HG03342 (cell line): Measurements from ENCODE around the gene SAT1.

Experiments used
- ATAC-seq: cut with Tn5 transposase; IDR thresholded peaks from one replicate; pipeline ENCODE4 v1.9.1; 2021; ENCODE audit warnings: mild to moderate bottlenecking, moderate library complexity; ENCODE audit not compliant: unreplicated experiment

Gene SAT1

DNA sequence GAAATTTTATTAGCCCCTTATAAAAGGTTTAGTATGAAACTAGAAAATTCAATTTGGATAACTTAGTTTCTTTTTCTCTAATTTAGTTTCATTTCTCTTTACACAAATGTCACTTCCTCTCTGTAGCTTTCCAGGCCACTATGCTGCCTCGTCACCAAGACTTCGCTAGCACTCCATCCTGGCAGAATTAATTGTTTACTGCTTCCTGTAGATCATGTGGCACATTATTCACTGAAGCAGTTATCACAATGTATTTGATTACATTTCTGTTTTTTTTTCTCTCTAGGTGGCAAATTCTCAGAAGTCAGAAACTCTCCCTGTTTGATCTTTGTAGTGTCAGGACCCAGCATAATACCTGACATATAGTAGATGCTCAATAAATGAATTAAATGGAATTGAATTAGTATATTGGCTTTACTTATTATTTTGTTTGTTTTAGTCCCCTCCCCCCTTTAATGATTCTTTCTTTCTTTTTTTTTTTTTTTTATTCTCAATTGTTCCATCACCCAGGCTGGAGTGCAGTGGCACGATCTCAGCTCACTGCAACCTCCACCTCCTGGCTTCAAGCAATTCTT is 9.3 kb upstream of the SAT1 start:
- ATAC-seq = peak; percentile 91

DNA sequence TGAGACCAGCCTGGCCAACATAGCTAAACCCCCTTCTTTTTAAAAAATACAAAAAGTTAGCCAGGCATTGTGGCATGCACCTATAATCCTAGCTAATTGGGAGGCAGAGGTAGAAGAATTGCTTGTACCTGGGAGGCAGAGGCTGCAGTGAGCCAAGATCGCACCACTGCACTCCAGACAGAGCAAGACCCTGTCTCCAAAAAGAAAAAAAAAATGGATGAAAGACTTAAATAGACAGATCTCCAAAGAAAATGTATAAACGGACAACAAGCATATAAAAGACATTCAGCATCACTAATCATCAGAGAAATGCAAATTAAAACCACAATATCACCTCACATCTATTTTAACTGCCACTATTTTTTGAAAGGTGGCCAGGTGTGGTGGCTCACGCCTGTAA is 6.6 kb upstream of the SAT1 start:
- no peak for ATAC-seq

DNA sequence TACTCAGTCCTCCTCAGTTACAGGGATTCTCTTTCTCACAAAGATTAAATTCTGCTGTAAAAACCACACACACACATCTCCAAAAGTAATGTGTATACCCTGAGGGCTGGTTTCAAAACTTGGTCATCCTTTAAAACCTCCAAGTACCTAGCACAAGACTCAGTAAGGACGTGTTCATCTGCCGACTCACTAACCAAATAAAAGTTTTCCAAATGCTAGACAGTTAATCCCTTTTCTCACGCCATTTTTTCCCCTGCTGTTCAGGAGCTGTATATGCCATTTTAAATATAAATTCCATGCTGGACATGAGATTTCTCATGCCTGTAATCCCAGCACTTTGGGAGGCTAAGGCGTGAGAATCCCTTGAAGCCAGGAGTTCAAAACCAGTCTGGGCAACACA is 3.9 kb upstream of the SAT1 start:
- ATAC-seq = no peak

DNA sequence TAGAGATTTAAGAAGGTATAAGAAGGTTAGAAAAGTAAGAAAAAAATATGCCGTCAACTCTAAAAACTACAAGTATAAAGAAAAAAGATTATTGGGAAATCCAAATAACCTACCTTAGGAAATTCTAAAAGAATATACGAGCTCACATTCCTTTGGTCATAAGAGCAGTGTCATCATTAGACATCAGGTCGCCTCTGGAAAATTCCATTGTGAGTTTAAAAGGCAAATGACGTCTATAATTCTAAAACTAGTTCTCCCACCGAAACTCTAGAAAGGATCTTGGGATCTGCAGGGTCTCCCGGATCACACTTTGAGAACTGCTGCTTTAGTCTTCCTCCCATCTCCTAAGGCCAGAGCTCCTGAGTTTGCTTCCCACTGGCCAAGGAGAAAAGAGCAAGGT is 518 bp upstream of the SAT1 start:
- no peak for ATAC-seq

DNA sequence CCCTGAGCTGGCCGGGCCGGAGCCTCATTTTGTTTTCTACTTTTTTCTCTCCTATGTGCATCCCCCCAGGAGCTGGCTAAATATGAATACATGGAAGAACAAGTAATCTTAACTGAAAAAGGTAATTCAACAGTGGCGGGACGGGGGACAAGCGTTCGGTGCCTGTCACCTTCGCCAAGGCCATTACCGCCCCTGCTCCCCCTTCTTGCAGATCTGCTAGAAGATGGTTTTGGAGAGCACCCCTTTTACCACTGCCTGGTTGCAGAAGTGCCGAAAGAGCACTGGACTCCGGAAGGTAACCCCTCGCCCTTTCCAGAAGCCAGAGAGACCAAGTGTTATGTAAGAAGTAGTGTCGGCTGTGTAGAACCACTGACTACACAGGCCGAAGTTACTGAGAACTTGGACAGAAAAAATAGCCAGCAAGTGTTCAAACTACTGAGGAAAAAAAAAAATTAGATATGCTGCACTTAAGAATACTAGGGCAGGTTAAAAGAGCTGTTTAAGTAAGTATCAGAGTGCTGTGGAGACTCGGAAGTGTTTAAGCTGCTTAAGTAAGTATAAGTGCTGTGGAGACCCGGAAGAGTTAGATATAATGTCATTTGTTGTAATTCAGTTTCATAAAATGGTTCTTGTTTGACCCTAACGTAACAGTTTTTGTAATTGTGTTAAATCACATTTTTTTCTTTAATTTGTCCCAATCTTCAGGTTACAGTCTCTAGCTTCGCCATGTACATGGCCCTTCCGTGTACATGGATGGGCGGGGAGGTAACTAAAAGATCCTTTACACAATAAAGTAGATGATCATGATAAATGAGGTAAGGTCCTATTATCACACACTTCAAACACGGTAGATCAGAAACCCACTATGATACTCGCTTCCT is 856 bp downstream of the SAT1 start:
- no peak for ATAC-seq

DNA sequence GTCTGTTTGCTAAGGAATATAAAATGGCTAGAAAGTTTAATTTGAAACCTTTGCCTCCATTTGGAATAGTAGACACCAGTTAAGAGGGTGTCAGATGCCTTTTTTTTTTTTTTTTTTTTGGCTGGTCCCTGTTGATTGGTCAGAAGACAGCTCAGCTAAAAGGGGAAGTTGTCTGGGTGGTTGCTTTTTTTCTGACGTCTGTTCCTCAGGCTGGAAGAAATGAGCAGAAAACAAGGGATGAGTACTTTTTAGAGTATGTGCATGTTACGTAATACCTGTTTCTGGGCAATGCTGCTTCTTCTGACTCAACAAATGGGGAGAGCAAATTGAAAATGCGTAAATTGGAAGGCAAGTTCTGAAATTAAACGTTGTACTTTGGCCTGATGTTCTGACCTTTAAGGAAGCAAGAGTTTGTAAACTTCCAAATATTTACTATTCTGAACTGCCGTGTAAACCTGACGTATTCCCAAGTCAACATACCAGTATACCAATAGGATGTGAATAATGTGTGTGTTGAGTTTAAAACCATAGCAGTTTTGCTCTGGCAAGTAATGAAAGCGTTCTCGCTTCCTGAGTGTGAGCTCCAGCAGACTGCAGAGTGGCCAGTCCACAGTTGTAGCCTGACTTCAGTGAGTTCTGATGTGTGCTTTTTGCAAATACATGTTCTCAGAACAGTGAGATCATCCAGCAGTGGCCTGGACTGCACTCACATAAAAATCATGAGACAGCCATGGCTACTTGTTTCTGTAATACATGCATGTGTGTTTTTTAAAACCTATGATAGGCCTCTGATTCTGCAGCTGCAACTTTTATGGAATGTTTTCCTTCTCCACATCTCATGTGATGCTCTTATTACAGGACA is 1.7 kb downstream of the SAT1 start:
- no peak for ATAC-seq

DNA sequence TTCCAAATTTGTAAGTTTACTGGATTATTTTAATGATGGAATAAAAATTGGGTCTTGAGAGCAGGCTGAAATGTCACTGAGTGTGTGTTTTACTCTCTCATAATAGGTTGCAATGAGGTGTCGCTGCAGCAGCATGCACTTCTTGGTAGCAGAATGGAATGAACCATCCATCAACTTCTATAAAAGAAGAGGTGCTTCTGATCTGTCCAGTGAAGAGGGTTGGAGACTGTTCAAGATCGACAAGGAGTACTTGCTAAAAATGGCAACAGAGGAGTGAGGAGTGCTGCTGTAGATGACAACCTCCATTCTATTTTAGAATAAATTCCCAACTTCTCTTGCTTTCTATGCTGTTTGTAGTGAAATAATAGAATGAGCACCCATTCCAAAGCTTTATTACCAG is 2.6 kb downstream of the SAT1 start:
- no peak for ATAC-seq

DNA sequence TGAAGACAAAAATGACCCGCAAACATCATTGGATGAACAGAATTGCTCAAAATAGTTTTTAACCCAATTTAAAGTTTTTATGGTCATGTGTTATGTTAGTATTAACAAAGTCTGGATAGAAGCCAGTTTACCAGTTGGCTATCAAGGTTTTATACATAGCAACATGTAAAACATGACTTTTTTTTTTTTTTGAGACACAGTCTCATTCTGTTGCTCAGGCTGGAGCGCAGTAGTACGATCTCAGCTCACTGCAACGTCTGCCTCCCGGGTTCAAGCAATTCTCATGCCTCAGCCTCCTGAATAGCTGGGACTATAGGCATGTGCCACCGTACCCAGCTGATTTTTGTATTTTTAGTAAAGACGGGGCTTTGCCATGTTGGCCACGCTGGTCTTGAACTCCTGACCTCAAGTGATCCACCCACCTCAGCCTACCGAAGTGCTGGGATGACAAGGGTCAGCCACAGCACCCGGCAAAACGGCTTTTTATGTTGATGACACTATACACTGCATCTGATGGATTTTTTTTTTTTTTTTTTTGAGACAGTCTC is 3.4 kb downstream of the SAT1 start:
- ATAC-seq = no peak

DNA sequence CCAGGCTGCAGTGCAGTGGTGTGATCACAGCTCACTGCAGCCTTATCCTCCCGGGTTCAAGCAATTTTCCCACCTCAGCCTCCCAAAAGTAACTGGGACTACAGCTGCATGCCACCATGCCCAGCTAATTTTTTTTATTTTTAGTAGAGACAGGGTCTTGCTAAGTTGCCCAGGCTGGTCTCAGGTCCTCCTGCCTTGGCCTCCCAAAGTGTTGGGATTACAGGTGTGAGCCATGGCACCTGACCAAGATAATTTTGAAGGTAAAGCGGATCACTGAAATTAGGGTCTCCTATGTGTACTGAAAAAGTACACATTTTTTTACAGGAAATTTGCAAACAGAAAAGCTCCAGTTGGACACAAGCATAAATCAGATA is 4.8 kb downstream of the SAT1 start:
- no peak for ATAC-seq

DNA sequence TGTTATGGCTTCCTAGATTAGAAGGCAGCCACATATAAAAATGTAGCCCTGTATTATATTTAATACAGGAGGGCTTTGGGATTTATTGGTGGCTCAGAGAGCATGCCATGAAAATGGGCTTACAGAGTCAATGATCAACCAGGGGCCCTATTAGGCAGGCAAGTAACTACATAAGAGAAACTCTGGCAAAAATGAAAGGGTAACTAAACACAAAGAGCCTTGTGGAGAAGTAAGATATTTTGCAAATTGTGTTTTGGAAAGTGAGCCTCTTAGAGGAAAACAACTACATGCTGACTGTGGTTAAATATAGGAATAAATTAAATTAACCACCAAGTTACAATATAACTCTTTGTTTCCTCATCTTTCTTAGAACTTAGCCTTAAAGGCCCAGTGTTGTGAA is 5.5 kb downstream of the SAT1 start:
- peak; percentile 62 for ATAC-seq

DNA sequence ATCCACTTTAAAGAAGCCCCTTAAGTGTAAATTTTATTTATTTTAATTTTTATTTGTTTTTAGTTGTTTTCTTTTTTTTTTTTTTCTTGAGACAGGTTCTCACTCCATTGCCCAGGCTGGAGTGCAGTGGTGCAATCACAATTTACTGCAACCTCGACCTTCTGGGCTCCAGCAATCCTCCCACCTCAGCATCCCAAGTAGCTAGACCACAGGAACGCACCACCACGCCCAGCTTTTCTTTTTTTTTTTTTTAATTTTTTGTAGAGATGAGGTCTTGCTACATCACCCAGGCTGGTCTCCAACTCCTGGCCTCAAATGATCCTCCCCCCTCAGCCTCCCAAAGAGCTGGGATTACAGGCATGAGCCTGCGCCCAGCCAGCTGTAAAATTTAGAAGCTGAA is 6.0 kb downstream of the SAT1 start:
- no peak for ATAC-seq

DNA sequence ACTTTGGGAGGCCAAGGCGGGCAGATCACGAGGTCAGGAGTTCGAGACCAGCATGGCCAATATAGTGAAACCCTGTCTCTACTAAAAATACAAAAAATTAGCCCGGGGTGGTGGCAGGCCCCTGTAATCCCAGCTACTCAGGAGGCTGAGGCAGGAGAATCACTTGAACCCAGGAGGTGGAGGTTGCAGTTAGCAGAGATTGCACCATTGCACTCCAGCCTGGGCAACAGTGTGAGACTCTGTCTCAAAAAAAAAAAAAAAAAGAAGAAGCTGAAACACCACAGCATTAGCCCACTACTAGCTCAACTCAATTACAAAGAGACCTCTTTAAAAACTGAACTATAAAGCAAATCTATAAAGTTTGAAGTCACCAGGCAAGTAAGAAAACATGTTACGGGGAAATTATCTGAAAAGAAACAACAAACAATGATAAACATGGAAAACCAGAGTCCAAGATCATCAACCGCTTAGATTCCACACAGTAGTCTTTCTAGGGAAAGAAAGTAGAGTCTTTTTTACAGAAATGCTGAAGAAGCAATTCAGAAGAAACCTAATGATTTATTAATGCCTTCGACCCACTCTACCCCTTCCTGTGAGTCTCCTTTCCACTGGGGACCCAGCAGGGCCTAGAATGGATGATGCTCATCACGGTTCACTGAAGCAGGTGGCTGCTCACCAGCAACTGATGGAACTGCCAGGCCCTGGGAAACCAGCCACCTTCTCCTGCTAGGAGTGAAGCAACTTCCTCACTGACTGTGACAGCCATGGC is 6.6 kb downstream of the SAT1 start:
- no peak for ATAC-seq

DNA sequence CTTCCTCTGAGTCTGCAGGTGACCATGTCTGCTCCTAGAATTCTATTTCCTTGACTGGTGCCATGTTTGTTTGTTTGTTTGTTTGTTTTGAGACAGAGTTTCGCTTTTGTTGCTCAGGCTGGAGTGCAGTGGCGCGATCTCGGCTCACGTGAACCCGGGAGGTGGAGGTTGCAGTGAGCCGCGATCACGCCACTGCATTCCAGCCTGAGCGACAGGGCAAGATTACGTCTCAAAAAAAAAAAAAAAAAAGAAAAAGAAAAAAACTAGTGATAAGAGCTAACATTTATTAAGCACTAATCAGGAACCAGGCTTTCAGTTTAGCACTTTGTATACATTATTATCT is 7.2 kb downstream of the SAT1 start:
- ATAC-seq = no peak

DNA sequence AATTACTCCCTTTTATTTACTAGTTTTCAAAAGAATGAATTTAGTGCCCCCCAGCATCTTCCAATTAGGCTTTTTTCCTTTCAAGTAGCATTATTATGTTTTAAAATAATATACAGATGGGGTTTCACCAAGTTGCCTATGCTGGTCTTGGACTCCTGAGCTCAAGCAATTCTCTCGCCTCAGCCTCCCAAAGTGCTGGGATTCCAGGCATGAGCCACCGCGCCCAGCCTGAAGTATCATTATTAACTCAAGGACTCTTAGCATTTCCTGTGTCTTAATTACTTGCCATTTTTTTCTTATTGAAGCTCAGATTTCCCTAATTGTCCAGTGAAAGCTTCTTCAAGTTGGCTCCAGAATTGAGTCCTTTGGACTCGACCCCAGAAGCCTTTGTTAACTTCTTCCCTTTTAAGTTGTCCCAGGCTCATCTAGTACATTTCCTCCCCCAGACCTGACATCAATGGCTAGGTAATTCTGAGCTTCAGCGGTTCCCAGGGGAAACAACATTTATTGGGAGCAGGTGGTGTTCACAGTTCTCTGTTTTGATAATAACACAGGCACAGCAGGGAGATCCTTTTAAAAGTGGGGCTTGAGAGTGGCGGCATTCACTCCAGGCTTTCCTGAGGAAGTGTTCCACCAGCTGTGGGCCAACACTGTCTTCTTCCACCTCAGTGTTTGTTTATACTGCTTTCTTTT is 10.0 kb downstream of the SAT1 start:
- no peak for ATAC-seq

DNA sequence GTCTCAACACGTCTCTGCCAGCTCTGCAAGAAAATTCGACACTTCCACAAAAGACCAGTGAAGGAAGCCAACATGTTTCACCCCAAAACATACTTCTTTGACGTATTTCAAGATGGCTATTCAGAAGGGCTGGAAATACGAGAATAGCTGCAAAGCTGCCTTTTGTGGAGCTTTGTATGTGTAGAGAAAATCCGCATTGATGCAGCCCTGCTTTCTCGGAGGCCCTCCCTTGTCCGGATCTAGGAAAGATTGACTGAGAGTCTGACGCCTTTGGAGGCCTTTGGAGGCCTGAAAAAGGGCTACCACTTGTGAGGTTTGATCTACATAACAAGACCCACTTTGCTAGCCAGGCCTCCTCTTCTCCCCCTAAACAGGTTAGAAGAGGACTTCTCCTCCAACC is 12.2 kb downstream of the SAT1 start:
- no peak for ATAC-seq

DNA sequence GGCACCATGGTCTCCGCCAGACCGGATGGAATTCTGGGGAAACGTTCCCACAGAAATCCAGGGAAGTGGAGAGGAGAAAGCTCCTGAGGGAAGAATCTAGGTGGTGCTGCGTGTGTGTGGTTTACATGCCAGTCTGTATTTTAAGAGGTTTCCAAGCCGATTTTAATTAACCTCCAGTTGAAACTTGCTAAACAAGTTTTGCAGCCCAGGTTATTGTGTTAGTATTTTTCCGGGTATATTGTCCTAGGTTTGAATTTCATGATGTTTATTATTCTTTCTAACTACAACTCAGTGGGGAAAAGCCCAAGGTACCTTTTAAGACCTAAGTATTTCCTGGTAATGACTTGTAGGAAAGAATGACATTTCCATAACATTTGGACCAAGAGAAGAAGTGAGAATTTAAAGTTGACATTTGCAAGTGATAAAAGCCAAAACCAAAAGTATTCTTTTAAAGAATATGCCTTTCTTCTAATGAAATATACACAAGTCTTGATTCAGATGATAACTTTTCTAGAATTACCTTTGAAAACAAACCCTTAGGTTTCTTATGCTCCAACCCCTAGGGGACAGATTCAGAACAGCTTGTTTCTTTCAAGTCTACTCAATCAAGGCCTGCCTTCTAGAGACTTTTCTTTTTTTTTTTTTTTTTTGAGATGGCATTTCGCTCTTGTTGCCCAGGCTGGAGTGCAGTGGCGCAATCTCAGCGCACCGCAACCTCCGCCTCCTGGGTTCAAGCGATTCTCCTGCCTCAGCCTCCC is 14.6 kb downstream of the SAT1 start:
- no peak for ATAC-seq

DNA sequence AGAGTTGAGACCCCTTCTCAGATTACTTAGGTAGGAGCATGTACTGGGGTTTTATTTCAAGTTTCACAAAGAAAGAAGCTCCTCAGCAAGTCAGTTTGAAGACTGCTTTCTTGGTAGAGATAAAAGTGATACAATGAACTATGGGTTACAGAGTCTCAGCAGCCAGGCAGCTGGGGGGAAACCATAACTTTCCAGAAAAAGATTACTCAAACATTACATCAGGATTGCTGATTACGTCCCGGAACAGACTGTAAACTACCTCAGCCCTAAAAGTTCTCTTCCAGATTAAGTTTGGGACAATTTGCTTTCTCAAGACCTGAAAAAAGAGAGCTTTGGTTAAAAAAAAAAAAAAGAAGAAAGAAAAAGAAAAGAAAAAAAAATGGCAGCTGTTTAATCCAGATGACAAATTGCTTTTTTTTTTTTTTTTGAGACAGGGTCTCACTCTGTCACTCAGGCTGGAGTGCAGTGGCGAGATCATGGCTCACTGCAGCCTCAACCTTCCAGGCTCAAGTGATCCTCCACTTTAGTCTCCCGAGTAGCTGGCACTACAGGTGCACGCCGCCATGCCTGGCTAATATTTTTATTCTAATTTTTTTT is 16.6 kb downstream of the SAT1 start:
- ATAC-seq = no peak

DNA sequence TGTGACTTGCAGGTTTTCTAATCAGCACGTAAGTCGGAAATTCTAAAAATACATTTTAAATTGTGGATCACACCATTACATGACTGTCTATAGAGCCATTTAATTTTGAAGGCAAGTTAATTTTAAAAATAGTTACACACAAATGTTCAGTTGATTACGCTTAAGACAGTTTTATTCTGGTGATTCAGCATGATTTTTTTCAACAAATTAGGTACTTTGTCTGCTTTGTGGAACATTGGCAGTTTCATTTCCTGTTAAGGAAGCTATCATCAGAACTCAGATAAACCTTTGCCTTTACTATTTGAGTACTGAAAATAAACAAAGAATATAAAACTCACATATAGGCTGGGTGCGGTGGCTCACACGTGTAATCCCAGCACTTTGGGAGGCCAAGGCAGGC is 19.5 kb downstream of the SAT1 start:
- no peak for ATAC-seq

DNA sequence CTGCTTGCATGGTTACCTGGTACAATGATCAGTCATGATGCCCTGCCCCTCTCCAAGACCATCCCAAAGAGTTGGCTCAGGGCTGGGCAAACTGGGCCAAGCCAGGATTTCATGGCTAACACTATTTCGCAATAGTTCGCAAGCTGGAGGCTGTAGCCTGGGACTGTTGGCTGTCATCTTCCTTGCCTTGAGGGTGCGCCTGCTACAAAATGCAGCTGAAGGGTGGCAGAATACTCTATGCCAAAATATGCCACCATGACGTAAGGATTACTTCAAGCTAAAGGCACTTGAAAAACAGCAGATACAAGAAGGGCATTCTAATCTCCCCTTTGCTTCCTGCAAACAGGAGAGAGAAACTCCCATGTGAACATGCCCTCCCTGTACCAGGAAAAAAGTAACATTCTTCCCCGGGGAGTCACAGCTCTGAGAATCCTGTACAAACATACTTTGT is 21.0 kb downstream of the SAT1 start:
- no peak for ATAC-seq
